Measurements from ENCODE around the gene CEP104. TPM values are rescaled to one million over a fixed set of nuclear protein-coding genes. Genes with fewer than 3 reads are reported as not detected.

The CEP104 gene
- total and polyA plus RNA-seq, 10 of the 15 experiments (the other 5 are each of a cell fraction or from before 2014, with no cell fraction given), result 7.2 to 34.8 (median 19.3) TPM

DNA sequence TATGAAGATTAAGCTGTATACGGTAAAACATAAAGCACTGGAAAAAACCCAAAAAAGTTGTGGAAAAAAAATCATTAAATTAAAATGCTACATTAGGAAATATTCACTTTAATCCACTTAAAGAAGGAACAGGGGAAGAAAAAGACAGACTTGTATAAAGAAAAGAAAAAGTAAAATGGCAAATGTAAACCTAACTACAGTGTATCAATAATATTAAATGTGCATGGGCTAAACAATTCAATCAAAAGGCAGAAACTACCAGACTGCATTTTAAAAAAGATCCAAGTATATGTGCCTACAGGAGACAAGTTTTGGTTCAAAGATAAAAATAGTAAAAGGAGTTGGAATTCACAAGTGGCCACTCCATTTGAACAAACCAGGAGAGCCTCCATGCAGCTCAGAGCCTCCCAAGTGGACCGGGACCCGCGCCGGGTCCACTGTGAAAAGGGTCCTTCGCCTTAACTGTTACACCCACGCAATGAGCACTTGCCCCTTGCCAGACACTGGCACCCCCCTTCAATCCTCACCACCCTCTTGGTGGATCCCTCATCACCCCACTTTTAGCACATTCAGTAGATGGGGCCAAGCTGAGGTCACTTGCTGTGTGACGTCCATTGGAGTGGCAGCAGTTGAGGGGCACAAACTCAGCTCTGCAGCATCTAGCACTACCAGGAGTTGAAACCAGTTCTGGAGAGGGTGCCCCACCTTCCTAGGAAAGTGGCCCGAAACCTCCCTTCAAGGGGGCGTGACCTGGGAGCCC is 42.2 kb upstream of the CEP104 start (continued):
- TF ChIP-seq ETV6 (conservative IDR thresholded peaks at IDR 0.05 in 1 of 2, IDR thresholded peaks at IDR 0.05 in 1 of 2; ENCODE audit: borderline replicate concordance in 1 of 2, low read depth in 1 of 2) (no peak), ZZZ3 (IDR thresholded peaks at IDR 0.05; ENCODE audit: control insufficient read depth, insufficient read length, low read depth) (no peak), TCF7 (IDR thresholded peaks at IDR 0.05; ENCODE audit: borderline replicate concordance) (no peak), RFX5 (IDR thresholded peaks at IDR 0.05; ENCODE audit: low read depth, low read length) (no peak), PAX8 (IDR thresholded peaks at IDR 0.05) (no peak)
- TF ChIP-seq, protein P1, sequence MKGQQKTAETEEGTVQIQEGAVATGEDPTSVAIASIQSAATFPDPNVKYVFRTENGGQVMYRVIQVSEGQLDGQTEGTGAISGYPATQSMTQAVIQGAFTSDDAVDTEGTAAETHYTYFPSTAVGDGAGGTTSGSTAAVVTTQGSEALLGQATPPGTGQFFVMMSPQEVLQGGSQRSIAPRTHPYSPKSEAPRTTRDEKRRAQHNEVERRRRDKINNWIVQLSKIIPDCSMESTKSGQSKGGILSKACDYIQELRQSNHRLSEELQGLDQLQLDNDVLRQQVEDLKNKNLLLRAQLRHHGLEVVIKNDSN (IDR thresholded peaks at IDR 0.05; ENCODE audit: borderline replicate concordance, extremely low read length, insufficient read depth, low read depth, low read length), result no peak
- TF ChIP-seq, protein P2, sequence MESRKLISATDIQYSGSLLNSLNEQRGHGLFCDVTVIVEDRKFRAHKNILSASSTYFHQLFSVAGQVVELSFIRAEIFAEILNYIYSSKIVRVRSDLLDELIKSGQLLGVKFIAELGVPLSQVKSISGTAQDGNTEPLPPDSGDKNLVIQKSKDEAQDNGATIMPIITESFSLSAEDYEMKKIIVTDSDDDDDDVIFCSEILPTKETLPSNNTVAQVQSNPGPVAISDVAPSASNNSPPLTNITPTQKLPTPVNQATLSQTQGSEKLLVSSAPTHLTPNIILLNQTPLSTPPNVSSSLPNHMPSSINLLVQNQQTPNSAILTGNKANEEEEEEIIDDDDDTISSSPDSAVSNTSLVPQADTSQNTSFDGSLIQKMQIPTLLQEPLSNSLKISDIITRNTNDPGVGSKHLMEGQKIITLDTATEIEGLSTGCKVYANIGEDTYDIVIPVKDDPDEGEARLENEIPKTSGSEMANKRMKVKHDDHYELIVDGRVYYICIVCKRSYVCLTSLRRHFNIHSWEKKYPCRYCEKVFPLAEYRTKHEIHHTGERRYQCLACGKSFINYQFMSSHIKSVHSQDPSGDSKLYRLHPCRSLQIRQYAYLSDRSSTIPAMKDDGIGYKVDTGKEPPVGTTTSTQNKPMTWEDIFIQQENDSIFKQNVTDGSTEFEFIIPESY (IDR thresholded peaks at IDR 0.05), result no peak

DNA sequence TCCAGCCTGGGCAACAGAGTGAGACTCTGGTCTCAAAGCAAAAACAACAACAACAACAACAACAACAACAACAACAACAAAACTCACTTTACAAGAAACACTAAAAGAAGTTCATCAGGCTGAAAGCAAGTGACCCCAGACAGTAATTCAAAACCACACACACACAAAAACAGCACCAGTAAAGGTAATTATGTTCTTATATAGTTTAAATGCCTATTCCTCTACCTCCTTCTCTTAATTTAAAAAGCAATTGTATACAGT is 41.4 kb upstream of the CEP104 start:
- Histone ChIP-seq H3K79me2 (ENCODE audit: control insufficient read depth, insufficient read depth, low read length) (peaks cover 30% of the 10 kb centered on the region), H3K4me2 (ENCODE audit: control insufficient read depth, insufficient read depth) (no peak overlapping the region), H2AFZ (ENCODE audit: control insufficient read depth, low read depth, low read length) (no peak overlapping the region), H3K36me3 (ENCODE audit: control insufficient read depth in 2 of 2, insufficient read depth in 2 of 2, low read length in 1 of 2) (no peaks in the 10 kb centered on the region; a peak in 1 of 4 replicates), H3K27ac (ENCODE audit: control insufficient read depth, insufficient read depth) (no peak overlapping the region), H3K9ac (ENCODE audit: control insufficient read depth, insufficient read depth, low read length) (no peak overlapping the region), H3K9me3 (replicated peaks; ENCODE audit: control insufficient read depth, insufficient read depth, low read length) (no peaks in the 10 kb centered on the region; the same call in 2 of the 3 replicates), H4K20me1 (ENCODE audit: control insufficient read depth, insufficient read depth) (no peaks in the 10 kb centered on the region), H3K4me3 (no peak overlapping the region), H3K27me3 (replicated peaks in 1 of 2; ENCODE audit: control insufficient read depth in 2 of 2, insufficient read depth in 2 of 2, low read length in 1 of 2) (no peaks in the 10 kb centered on the region), H3K4me1 (ENCODE audit: control insufficient read depth, insufficient read depth, low read length) (no peaks in the 10 kb centered on the region)
- ChIA-PET CTCF (interaction anchor here (1.8 kb wide), 1 partner anchor 41 kb away, joined by 9 read pairs; the partner anchor contains the start of genes CEP104 and DFFB), POLR2A (no interaction called here), RAD21 (ENCODE audit: unreplicated experiment) (no interaction called here), SMC1A (ENCODE audit: uncharacterized antibody, unreplicated experiment) (interaction anchor here (0.7 kb wide), 1 partner anchor 9 kb away, joined by 3 read pairs; no protein-coding TSS in a partner anchor)
- DNase-seq (ENCODE audit: low read depth, low spot score) (no peak), ATAC-seq (no peak), FAIRE-seq (no peak)
- in situ Hi-C loops (cut with MboI) (no loop called here), intact Hi-C loops (cut with micrococcal nuclease; ENCODE audit: unreplicated experiment) (no loop called here)
- no TSS peak for BruUV-seq (replicated peaks)
- no peak for TF ChIP-seq SUZ12 (IDR thresholded peaks at IDR 0.05; ENCODE audit: unreplicated experiment)
- no peak for TF ChIP-seq STAT3 (IDR thresholded peaks at IDR 0.05; ENCODE audit: low read depth, low read length)
- no peak for TF ChIP-seq IKZF1 (conservative IDR thresholded peaks at IDR 0.05)
- TF ChIP-seq, protein P3, sequence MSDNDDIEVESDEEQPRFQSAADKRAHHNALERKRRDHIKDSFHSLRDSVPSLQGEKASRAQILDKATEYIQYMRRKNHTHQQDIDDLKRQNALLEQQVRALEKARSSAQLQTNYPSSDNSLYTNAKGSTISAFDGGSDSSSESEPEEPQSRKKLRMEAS (IDR thresholded peaks at IDR 0.05; ENCODE audit: low read depth, low read length), result no peak
- TF ChIP-seq, protein P4, sequence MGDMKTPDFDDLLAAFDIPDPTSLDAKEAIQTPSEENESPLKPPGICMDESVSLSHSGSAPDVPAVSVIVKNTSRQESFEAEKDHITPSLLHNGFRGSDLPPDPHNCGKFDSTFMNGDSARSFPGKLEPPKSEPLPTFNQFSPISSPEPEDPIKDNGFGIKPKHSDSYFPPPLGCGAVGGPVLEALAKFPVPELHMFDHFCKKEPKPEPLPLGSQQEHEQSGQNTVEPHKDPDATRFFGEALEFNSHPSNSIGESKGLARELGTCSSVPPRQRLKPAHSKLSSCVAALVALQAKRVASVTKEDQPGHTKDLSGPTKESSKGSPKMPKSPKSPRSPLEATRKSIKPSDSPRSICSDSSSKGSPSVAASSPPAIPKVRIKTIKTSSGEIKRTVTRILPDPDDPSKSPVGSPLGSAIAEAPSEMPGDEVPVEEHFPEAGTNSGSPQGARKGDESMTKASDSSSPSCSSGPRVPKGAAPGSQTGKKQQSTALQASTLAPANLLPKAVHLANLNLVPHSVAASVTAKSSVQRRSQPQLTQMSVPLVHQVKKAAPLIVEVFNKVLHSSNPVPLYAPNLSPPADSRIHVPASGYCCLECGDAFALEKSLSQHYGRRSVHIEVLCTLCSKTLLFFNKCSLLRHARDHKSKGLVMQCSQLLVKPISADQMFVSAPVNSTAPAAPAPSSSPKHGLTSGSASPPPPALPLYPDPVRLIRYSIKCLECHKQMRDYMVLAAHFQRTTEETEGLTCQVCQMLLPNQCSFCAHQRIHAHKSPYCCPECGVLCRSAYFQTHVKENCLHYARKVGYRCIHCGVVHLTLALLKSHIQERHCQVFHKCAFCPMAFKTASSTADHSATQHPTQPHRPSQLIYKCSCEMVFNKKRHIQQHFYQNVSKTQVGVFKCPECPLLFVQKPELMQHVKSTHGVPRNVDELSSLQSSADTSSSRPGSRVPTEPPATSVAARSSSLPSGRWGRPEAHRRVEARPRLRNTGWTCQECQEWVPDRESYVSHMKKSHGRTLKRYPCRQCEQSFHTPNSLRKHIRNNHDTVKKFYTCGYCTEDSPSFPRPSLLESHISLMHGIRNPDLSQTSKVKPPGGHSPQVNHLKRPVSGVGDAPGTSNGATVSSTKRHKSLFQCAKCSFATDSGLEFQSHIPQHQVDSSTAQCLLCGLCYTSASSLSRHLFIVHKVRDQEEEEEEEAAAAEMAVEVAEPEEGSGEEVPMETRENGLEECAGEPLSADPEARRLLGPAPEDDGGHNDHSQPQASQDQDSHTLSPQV (IDR thresholded peaks at IDR 0.05), result no peak
- TF ChIP-seq CBX3 (IDR thresholded peaks at IDR 0.05; ENCODE audit: borderline replicate concordance, low read depth), result no peak
- TF ChIP-seq, protein P5, sequence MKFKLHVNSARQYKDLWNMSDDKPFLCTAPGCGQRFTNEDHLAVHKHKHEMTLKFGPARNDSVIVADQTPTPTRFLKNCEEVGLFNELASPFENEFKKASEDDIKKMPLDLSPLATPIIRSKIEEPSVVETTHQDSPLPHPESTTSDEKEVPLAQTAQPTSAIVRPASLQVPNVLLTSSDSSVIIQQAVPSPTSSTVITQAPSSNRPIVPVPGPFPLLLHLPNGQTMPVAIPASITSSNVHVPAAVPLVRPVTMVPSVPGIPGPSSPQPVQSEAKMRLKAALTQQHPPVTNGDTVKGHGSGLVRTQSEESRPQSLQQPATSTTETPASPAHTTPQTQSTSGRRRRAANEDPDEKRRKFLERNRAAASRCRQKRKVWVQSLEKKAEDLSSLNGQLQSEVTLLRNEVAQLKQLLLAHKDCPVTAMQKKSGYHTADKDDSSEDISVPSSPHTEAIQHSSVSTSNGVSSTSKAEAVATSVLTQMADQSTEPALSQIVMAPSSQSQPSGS (IDR thresholded peaks at IDR 0.05; ENCODE audit: low read length), result no peak
